ENCODE results near the gene ADCY5.

DNA sequence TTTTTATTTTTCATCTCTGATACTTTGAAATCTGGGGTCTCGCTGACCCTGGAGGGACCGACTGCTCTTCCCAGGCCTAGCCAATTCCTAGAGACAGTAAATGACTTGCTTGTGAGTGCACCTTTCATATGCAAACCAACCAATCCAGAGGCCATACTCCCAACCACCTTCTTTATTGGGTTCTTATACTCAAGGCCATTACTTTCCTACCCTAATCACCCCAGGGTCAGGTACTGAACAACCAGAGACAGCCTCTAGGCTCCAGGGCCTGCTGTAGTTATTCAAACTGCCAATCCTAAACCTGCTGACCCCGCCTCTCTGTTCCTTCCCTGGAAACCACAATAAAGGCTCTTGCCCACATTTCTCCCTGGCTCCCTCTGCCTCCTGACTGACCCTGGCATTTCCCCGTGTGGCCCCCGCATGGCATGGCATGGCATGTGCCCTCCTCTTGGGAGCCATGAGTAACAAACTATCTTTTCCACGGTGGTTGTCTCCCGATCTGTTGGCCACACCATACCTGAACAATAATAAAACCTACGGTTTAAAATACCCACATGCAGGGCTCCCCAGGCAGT is 42.9 kb downstream of the ADCY5 start:
- TF ChIP-seq TAF1 (IDR thresholded peaks at IDR 0.05; ENCODE audit: borderline replicate concordance, low read depth, low read length) (no peak), POLR2A (IDR thresholded peaks at IDR 0.05; ENCODE audit: low read depth, low read length) (no peak), POLR2AphosphoS5 (IDR thresholded peaks at IDR 0.05; ENCODE audit: low read depth, low read length) (no peak)

Data from GM12892 (cell line).